MM.1S (cell line): ENCODE measurements around the gene ARL17B.
"Not testable (repeated sequence)": the region's sequence is repeated elsewhere in the genome, so short reads cannot be mapped to it uniquely, and the experiment has no call there.

Experiments used
- EZH2 ChIP-seq: fragments of 300-600 bp; sonication (generic); optimal IDR thresholded peaks from 2 replicates; pipeline ENCODE3; 2017; ENCODE audit warnings: low read depth, mild to moderate bottlenecking, antibody characterized with exemption, low read length, mixed read lengths
- EZH2phosphoT487 ChIP-seq: fragments of 300-600 bp; sonication (generic); IDR thresholded peaks from 2 replicates; pipeline ENCODE4 v1.6.1; 2018; ENCODE audit warnings: antibody characterized with exemption, low read length
- TF ChIP-seq, protein P1 (sequence below): fragments of 300-600 bp; sonication (generic); IDR thresholded peaks from 2 replicates; pipeline ENCODE4 v1.5.1; 2016; ENCODE audit warnings: antibody characterized with exemption, low read length, mixed read lengths

GRCh38 chr17:46385491-46385890, 23.9 kb upstream of the ARL17B start:
- TF ChIP-seq, protein P1, sequence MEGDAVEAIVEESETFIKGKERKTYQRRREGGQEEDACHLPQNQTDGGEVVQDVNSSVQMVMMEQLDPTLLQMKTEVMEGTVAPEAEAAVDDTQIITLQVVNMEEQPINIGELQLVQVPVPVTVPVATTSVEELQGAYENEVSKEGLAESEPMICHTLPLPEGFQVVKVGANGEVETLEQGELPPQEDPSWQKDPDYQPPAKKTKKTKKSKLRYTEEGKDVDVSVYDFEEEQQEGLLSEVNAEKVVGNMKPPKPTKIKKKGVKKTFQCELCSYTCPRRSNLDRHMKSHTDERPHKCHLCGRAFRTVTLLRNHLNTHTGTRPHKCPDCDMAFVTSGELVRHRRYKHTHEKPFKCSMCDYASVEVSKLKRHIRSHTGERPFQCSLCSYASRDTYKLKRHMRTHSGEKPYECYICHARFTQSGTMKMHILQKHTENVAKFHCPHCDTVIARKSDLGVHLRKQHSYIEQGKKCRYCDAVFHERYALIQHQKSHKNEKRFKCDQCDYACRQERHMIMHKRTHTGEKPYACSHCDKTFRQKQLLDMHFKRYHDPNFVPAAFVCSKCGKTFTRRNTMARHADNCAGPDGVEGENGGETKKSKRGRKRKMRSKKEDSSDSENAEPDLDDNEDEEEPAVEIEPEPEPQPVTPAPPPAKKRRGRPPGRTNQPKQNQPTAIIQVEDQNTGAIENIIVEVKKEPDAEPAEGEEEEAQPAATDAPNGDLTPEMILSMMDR: not testable (repeated sequence)
- TF ChIP-seq EZH2, EZH2phosphoT487: not testable (repeated sequence)
